Hepatocyte (in vitro differentiated cells): ENCODE results near the gene GUCY2D.

Experiments used
- EZH2 ChIP-seq: fragments of 200-600 bp; sonication (generic); IDR thresholded peaks from 2 replicates; pipeline ENCODE4 v1.6.1; 2016; ENCODE audit warnings: antibody characterized with exemption, mild to moderate bottlenecking, borderline replicate concordance
- EZH2phosphoT487 ChIP-seq: fragments of 200-600 bp; sonication (generic); IDR thresholded peaks from one replicate; pipeline ENCODE4 v1.6.1; 2018; ENCODE audit warnings: antibody characterized with exemption, mild to moderate bottlenecking, low read depth, moderate library complexity; ENCODE audit not compliant: unreplicated experiment, severe bottlenecking
- TF ChIP-seq, protein P1 (sequence below): fragments of 200-600 bp; sonication (generic); IDR thresholded peaks from 2 replicates; pipeline ENCODE4 v1.5.1; 2016; ENCODE audit warnings: antibody characterized with exemption, mild to moderate bottlenecking; ENCODE audit not compliant: poor library complexity

DNA sequence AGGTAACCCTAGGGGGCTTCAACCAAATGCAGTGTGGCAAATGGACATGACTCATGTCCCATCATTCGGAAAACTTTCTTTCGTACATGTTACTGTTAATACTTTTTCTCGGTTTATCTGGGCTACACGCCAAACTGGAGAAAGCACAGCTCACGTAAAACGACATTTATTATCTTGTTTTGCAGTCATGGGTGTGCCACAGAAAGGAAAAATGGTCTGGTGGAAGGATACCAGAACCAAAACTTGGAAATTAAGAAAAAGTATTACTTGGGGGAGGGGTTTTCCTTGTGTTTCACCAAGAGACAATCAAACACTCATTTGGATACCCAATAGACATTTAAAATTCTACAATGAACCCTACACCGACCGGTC, 60.0 kb downstream of the GUCY2D start:
- TF ChIP-seq, protein P1, sequence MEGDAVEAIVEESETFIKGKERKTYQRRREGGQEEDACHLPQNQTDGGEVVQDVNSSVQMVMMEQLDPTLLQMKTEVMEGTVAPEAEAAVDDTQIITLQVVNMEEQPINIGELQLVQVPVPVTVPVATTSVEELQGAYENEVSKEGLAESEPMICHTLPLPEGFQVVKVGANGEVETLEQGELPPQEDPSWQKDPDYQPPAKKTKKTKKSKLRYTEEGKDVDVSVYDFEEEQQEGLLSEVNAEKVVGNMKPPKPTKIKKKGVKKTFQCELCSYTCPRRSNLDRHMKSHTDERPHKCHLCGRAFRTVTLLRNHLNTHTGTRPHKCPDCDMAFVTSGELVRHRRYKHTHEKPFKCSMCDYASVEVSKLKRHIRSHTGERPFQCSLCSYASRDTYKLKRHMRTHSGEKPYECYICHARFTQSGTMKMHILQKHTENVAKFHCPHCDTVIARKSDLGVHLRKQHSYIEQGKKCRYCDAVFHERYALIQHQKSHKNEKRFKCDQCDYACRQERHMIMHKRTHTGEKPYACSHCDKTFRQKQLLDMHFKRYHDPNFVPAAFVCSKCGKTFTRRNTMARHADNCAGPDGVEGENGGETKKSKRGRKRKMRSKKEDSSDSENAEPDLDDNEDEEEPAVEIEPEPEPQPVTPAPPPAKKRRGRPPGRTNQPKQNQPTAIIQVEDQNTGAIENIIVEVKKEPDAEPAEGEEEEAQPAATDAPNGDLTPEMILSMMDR: no peak
- no peak for TF ChIP-seq EZH2phosphoT487
- peak; percentile 15 for TF ChIP-seq EZH2
